HEK293T (cell line): ENCODE measurements around the gene PCDH1.

Source experiments
- ARNT ChIP-seq: fragments of 450-650 bp; IDR thresholded peaks from 2 replicates; pipeline ENCODE4 v1.6.1; 2017; ENCODE audit warnings: mild to moderate bottlenecking
- BHLHE40 ChIP-seq: fragments of 450-650 bp; IDR thresholded peaks from 2 replicates; pipeline ENCODE4 v1.6.1; 2016; ENCODE audit warnings: mild to moderate bottlenecking, moderate library complexity, borderline replicate concordance
- ELF4 ChIP-seq: fragments of 450-650 bp; IDR thresholded peaks from 2 replicates; pipeline ENCODE4 v1.6.1; 2017; ENCODE audit warnings: antibody characterized with exemption
- FOXA1 ChIP-seq: fragments of 450-650 bp; IDR thresholded peaks from 2 replicates; pipeline ENCODE4 v1.6.1; 2016; ENCODE audit warnings: mild to moderate bottlenecking
- FOXM1 ChIP-seq: fragments of 450-650 bp; IDR thresholded peaks from 2 replicates; pipeline ENCODE4 v1.6.1; 2017; ENCODE audit warnings: mild to moderate bottlenecking, borderline replicate concordance
- HDGF ChIP-seq: fragments of 450-650 bp; IDR thresholded peaks from 2 replicates; pipeline ENCODE4 v1.6.1; 2017; ENCODE audit warnings: antibody characterized with exemption, borderline replicate concordance
- SP1 ChIP-seq: fragments of 450-650 bp; IDR thresholded peaks from 2 replicates; pipeline ENCODE4 v1.6.1; 2017
- SUZ12 ChIP-seq: fragments of 450-650 bp; IDR thresholded peaks from 2 replicates; pipeline ENCODE4 v1.6.1; 2016; ENCODE audit warnings: mild to moderate bottlenecking
- TARDBP ChIP-seq: fragments of 450-650 bp; IDR thresholded peaks from 2 replicates; pipeline ENCODE4 v1.6.1; 2016

DNA sequence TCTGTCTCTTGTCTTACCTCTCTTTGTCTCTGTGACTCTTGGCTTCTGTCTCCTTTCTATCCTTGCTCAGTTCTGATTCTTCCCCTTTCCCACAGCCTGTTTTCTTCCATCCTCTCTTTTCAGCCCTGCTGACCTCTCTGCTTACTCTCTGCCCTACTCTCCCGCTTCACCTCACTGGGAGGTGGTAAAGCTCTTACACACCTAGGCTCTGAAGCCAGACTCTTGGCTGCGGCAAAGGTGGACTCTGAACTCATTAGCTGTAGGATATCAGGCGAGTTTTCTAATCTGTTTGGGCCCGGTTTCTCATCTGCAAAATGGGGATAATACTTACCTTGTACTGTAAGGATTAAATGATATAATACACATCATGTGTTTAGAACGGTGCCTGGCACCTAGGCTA is 11.1 kb downstream of the PCDH1 start:
- no peak for TF ChIP-seq BHLHE40
- no peak for TF ChIP-seq SUZ12
- TF ChIP-seq SP1, result no peak
- TF ChIP-seq FOXA1, result no peak
- TF ChIP-seq TARDBP, result no peak
- TF ChIP-seq HDGF, result no peak
- TF ChIP-seq ARNT, result no peak
- no peak for TF ChIP-seq FOXM1
- no peak for TF ChIP-seq ELF4
